GM19328 (cell line): ENCODE measurements around the gene ARNT2.

ENCODE experiments used
- ATAC-seq: cut with Tn5 transposase; IDR thresholded peaks from one replicate; pipeline ENCODE4 v1.9.1; 2021; ENCODE audit warnings: mild to moderate bottlenecking, moderate library complexity; ENCODE audit not compliant: unreplicated experiment

Gene ARNT2

GRCh38 chr15:80587816-80588456 is 183.8 kb downstream of the ARNT2 start:
- ATAC-seq, result no peak

GRCh38 chr15:80588801-80589200 is 184.6 kb downstream of the ARNT2 start:
- ATAC-seq, result no peak

GRCh38 chr15:80590761-80591355 is 186.7 kb downstream of the ARNT2 start:
- no peak for ATAC-seq

GRCh38 chr15:80591471-80591870 is 187.3 kb downstream of the ARNT2 start:
- ATAC-seq, result no peak

GRCh38 chr15:80591938-80592825 is 188.0 kb downstream of the ARNT2 start:
- no peak for ATAC-seq

- no peak for ATAC-seq
These were observed 189.4 kb downstream of the ARNT2 start for GRCh38 chr15:80593486-80594030.

- no peak for ATAC-seq
These were observed 190.1 kb downstream of the ARNT2 start for GRCh38 chr15:80594091-80594889.

- no peak for ATAC-seq
These were observed 191.2 kb downstream of the ARNT2 start for GRCh38 chr15:80595396-80595795.

- no peak for ATAC-seq
These were observed 192.4 kb downstream of the ARNT2 start for GRCh38 chr15:80596521-80596976.

GRCh38 chr15:80597076-80597475 is 192.9 kb downstream of the ARNT2 start:
- ATAC-seq, result no peak

GRCh38 chr15:80599359-80599758 is 195.2 kb downstream of the ARNT2 start:
- ATAC-seq, result no peak

- no peak for ATAC-seq
These were observed 196.4 kb downstream of the ARNT2 start for GRCh38 chr15:80600626-80601025.

- ATAC-seq, result no peak
These were observed 197.1 kb downstream of the ARNT2 start for GRCh38 chr15:80601256-80601655.

- ATAC-seq, result no peak
These were observed 200.7 kb downstream of the ARNT2 start for GRCh38 chr15:80604583-80605575.

GRCh38 chr15:80605591-80606150 is 201.5 kb downstream of the ARNT2 start:
- ATAC-seq, result no peak

- ATAC-seq, result no peak
These were observed 202.4 kb downstream of the ARNT2 start for GRCh38 chr15:80606511-80607071.

GRCh38 chr15:80607287-80607980 is 203.3 kb downstream of the ARNT2 start:
- ATAC-seq, result no peak

GRCh38 chr15:80608688-80609087 is 204.5 kb downstream of the ARNT2 start:
- ATAC-seq, result no peak
